C4-2B (cell line): ENCODE results near the gene RHO.
"Not testable (repeated sequence)": the region's sequence is repeated elsewhere in the genome, so short reads cannot be mapped to it uniquely, and the experiment has no call there.

Experiments
- CTCF ChIP-seq: fragments of 450-650 bp; conservative IDR thresholded peaks from 2 replicates; pipeline ENCODE4 v1.5.1; 2017; ENCODE audit warnings: mild to moderate bottlenecking
- ZFX ChIP-seq: fragments of 450-650 bp; IDR thresholded peaks from 2 replicates; pipeline ENCODE4 v1.6.1; 2017

- TF ChIP-seq CTCF, ZFX: not testable (repeated sequence)
These were observed 43.3 kb upstream of the RHO start for GRCh38 chr3:129485146-129485545.
